Measurements from ENCODE around the gene ZFYVE21.

The ZFYVE21 gene

GRCh38 chr14:103696466-103697071, 19.0 kb upstream of the ZFYVE21 start:
- no peaks in the 10 kb centered on the region for H3K27me3 ChIP-seq (ENCODE audit: insufficient read depth, low read length, poor library complexity)
- TF ChIP-seq EZH2 (IDR thresholded peaks at IDR 0.05; ENCODE audit: borderline replicate concordance, low read depth, low read length, severe bottlenecking), result no peak
- no peak for TF ChIP-seq CTCF (IDR thresholded peaks at IDR 0.05; ENCODE audit: borderline replicate concordance, extremely low read depth, low read length, poor library complexity, severe bottlenecking)
- no peak overlapping the region for H3K27ac ChIP-seq (ENCODE audit: low read length)
- H3K9me3 ChIP-seq (ENCODE audit: insufficient read depth, low read length, severe bottlenecking), result no peaks in the 10 kb centered on the region
- H4K20me1 ChIP-seq (ENCODE audit: insufficient read depth, low read length), result peaks cover 67% of the 10 kb centered on the region
- peaks cover 20% of the 10 kb centered on the region; the same call in 1 of the 2 replicates for H3K79me2 ChIP-seq (ENCODE audit: insufficient read depth, low read length)
- H3K9ac ChIP-seq (ENCODE audit: low read depth, low read length), result no peak overlapping the region
- peaks cover 93% of the 10 kb centered on the region for H3K36me3 ChIP-seq (ENCODE audit: insufficient read depth, low read length)
- no peak overlapping the region for H3K4me2 ChIP-seq (ENCODE audit: insufficient read depth, low read length)
- ATAC-seq (ENCODE audit: insufficient read depth, low read depth), result no peak
- H3K4me3 ChIP-seq (ENCODE audit: low read depth in 1 of 2, low read length in 2 of 2), result no peak overlapping the region
- no peak overlapping the region for H2AFZ ChIP-seq (ENCODE audit: low read depth, low read length)
- H3K4me1 ChIP-seq (ENCODE audit: insufficient read depth, low read length), result no peaks in the 10 kb centered on the region
- no peak for DNase-seq

- Histone ChIP-seq H3K4me3 (ENCODE audit: low read depth in 1 of 2, low read length in 2 of 2) (no peak overlapping the region), H3K36me3 (ENCODE audit: insufficient read depth, low read length) (peaks cover 92% of the 10 kb centered on the region), H3K4me2 (ENCODE audit: insufficient read depth, low read length) (no peak overlapping the region)
Measured at GRCh38 chr14:103697206-103697602, 18.4 kb upstream of the ZFYVE21 start.

GRCh38 chr14:103697603-103698379, 17.8 kb upstream of the ZFYVE21 start:
- Histone ChIP-seq H3K4me3 (ENCODE audit: low read depth in 1 of 2, low read length in 2 of 2) (no peak overlapping the region), H3K79me2 (ENCODE audit: insufficient read depth, low read length) (peaks cover 20% of the 10 kb centered on the region; the same call in 1 of the 2 replicates), H3K9me3 (ENCODE audit: insufficient read depth, low read length, severe bottlenecking) (no peaks in the 10 kb centered on the region), H3K36me3 (ENCODE audit: insufficient read depth, low read length) (peaks cover 92% of the 10 kb centered on the region), H3K4me1 (ENCODE audit: insufficient read depth, low read length) (no peaks in the 10 kb centered on the region), H3K27ac (ENCODE audit: low read length) (no peak overlapping the region), H4K20me1 (ENCODE audit: insufficient read depth, low read length) (peaks cover 74% of the 10 kb centered on the region), H3K27me3 (ENCODE audit: insufficient read depth, low read length, poor library complexity) (no peaks in the 10 kb centered on the region), H3K4me2 (ENCODE audit: insufficient read depth, low read length) (no peak overlapping the region), H3K9ac (ENCODE audit: low read depth, low read length) (no peak overlapping the region), H2AFZ (ENCODE audit: low read depth, low read length) (no peak overlapping the region)
- DNase-seq, result no peak
- 0 out of 3 replicates have a peak, but pooled peaks have one; percentile 3 for ATAC-seq (ENCODE audit: insufficient read depth, low read depth)
- TF ChIP-seq CTCF (IDR thresholded peaks at IDR 0.05; ENCODE audit: borderline replicate concordance, extremely low read depth, low read length, poor library complexity, severe bottlenecking) (no peak), EZH2 (IDR thresholded peaks at IDR 0.05; ENCODE audit: borderline replicate concordance, low read depth, low read length, severe bottlenecking) (no peak)

More at GRCh38 chr14:103697206-103697602, 18.4 kb upstream of the ZFYVE21 start:
- no peak overlapping the region for H2AFZ ChIP-seq (ENCODE audit: low read depth, low read length)
- H3K27me3 ChIP-seq (ENCODE audit: insufficient read depth, low read length, poor library complexity), result no peaks in the 10 kb centered on the region
- H3K9me3 ChIP-seq (ENCODE audit: insufficient read depth, low read length, severe bottlenecking), result no peaks in the 10 kb centered on the region
- no peak for DNase-seq
- H4K20me1 ChIP-seq (ENCODE audit: insufficient read depth, low read length), result peaks cover 71% of the 10 kb centered on the region
- H3K79me2 ChIP-seq (ENCODE audit: insufficient read depth, low read length), result peaks cover 20% of the 10 kb centered on the region; the same call in 1 of the 2 replicates
- no peak overlapping the region for H3K9ac ChIP-seq (ENCODE audit: low read depth, low read length)
- H3K4me1 ChIP-seq (ENCODE audit: insufficient read depth, low read length), result no peaks in the 10 kb centered on the region
- ATAC-seq (ENCODE audit: insufficient read depth, low read depth), result no peak
- TF ChIP-seq CTCF (IDR thresholded peaks at IDR 0.05; ENCODE audit: borderline replicate concordance, extremely low read depth, low read length, poor library complexity, severe bottlenecking) (no peak), EZH2 (IDR thresholded peaks at IDR 0.05; ENCODE audit: borderline replicate concordance, low read depth, low read length, severe bottlenecking) (no peak)
- H3K27ac ChIP-seq (ENCODE audit: low read length), result no peak overlapping the region
